Measurements from ENCODE around the gene CALR.

The CALR gene

DNA sequence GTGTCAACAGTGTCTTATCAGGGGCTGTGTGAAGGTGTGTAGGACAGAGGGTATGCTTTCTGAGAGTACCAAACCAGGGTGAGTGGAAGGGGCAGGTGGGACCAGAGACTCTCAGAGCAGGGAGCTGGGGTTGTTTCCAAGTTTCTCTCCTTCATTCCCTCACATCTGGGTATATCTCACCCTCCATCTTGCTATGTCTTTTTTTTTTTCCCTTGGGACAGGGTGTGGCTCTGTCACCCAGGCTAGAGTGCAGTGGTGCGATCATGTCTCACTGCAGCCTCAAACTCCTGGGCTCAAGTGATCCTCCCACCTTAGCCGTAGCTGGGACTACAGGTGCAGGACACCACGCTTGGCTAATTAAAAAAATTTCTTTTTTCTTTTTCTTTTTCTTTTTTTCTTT is 41.6 kb downstream of the CALR start:
- no peak for DNase-seq (ENCODE audit: low read depth in 2 of 2)

DNA sequence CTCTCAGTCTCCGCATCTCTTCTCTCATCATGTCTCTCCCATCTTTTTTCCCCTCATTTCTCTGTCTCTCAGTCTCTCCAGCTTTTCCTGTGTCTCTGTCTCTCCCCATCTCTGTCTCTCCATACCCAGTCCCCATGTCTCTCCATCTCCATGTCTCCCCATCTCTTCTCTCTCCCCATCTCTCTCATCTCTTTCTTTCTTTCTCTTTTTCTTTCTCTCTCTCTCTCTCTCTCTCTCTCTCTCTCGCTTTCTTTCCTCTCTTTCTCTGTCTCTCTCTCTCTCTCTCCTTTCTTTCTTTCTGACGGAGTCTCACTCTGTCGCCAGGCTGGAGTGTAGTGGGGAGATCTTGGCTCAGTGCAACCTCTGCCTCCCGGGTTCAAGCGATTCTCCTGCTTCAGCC is 44.2 kb downstream of the CALR start:
- DNase-seq (ENCODE audit: low read depth in 2 of 2): no peak

DNA sequence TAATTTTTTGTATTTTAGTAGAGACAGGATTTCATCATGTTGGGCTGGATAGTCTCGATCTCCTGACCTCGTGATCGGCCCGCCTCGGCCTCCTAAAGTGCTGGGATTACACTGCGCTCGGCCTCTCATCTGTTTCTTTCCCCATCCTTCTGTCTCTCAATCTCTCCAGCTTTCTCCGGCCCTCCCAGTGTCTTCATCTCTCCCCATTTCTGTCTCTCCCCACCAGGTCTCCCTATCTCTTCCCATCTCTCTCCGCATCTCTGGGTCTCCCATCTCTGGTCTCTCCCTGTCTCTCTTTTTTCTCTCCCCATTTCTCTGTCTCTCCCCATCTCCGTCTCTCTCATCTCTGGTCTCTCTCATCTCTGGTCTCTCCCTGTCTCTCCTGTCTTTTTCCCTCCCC is 44.7 kb downstream of the CALR start:
- DNase-seq (ENCODE audit: low read depth in 2 of 2): no peak

DNA sequence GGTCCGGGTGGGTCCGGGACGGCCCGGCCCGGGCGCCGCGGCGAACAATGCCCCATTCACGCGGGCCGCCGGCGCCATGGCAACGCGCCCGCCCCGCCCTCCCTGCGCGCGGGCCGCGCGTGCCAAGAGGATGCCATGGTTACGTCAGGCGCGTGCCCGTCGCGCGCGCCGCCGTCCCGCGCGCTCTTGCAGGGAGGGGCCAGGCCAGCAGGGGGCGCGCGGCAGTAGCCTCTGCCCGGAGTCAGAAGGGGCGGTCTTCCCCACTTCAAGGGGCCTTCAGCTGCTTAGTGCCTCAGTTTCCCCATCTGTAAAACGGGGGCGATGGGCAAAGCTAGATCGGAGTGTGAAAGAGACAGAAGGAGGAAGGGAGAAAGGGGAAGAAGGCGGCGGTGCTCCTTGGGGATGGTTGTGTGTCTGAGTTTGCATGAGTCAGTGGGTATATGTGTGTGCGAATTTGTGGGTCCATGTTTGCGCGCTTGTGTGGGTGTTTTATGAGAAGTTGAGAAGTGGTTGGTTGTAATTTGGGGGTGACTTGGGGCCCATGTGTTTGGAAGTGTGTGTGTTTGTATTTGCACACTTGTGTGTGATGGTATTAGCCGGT is 45.2 kb downstream of the CALR start:
- peak; percentile 68 to 73 for DNase-seq (ENCODE audit: low read depth in 2 of 2)

- no peak for DNase-seq (ENCODE audit: low read depth in 2 of 2)
These were observed 45.8 kb downstream of the CALR start for GRCh38 chr19:12984143-12984627.

DNA sequence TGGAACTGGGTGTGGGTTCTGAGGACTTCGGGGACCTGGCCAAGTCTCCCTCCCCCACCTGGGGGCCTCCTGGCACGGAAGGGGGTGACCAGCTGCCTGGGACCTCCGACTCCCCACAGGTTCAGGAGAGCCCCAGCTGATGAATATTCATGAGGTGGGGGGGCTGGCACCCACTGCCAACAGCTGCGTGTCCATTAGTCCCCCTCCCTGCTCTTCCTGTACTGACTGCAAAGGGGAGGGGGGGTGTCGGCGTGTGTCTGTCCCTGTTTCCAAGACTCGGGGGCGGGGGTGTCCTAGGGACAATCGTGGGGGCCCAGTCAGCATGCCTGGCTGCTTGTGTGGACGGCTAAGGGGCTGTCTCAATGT is 46.3 kb downstream of the CALR start:
- no peak for DNase-seq (ENCODE audit: low read depth in 2 of 2)

GRCh38 chr19:12985049-12985776 is 46.8 kb downstream of the CALR start:
- no peak for DNase-seq (ENCODE audit: low read depth in 2 of 2)

- no peak for DNase-seq (ENCODE audit: low read depth in 2 of 2)
These were observed 48.3 kb downstream of the CALR start for GRCh38 chr19:12986726-12987125.

DNA sequence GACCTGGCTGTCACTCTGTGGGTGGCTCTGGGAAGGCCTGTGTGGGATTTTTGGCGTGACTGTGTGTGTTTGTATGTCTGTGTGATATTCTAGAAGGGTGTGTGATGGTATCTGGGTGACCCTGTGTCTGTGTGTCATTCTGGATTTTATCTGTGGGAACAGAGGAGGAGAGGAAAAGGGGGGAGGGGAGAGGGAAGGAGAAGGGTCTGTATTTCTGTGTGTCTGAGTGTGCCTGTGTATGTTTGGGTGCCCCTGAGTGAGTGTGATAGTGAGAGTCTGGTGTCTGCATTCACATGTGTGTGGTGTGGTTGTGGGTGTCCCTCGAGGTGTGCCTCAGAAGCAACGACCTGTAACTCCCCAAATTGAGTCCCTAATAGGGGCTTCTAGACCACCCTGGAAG is 48.8 kb downstream of the CALR start:
- DNase-seq (ENCODE audit: low read depth in 2 of 2): no peak

DNA sequence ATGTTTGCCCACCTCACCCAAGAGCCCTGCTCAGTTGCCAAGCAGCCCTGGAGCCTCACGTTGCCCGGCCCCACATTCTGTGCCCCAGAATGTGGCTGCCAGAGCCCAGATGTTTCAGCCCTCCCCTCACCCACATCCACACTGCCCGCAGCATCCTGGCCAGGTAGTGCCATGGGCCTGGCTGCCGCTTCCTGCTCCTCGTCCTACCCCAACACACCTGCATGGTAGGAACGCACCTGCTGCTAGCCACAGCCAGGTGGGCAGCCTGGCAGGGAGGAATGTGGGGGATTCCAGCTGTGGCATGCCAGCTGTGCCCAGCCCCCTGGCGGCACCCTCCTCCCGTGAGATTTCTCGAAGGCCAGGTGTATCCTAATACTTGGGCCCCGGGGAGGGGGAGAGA is 49.4 kb downstream of the CALR start:
- DNase-seq (ENCODE audit: low read depth in 2 of 2): no peak

GRCh38 chr19:12990431-12990830 is 52.0 kb downstream of the CALR start:
- DNase-seq (ENCODE audit: low read depth in 2 of 2): no peak

DNA sequence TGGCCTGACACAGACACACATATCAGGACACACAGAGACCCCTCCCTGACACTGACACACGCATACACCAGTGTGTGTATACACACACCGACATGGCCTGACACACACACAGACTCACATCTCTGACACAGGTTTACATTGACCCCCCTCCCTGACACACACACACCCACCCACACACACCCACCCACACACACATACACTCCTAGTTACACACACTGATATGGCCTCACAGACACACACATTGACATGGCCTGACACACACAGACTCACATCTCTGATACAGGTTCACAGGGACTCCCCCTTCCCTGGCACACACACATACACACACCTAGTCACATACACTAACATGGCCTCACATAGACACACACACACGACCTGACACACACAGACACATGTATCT is 52.4 kb downstream of the CALR start:
- DNase-seq (ENCODE audit: low read depth in 2 of 2): no peak

GRCh38 chr19:12991296-12991695 is 52.9 kb downstream of the CALR start:
- DNase-seq (ENCODE audit: low read depth in 2 of 2): no peak

DNA sequence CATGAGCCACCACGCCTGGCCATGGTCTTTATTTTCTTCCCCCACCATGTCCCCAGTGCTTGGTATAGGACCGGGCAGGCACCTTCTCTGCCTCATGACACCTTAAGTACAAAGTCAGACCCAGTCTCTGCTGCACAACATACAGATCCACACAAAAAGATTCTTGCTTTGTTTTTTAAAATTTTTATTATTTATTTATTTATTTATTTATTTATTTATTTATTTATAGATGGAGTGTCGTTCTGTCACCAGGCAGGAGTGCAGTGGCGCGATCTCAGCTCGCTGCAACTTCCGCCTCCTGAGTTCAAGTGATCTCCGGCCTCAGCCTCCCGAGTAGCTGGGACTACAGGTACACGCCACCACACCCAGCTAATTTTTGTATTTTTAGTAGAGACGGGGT is 54.3 kb downstream of the CALR start:
- no peak for DNase-seq (ENCODE audit: low read depth in 2 of 2)

- no peak for DNase-seq (ENCODE audit: low read depth in 2 of 2)
These were observed 55.2 kb downstream of the CALR start for GRCh38 chr19:12993562-12993961.
